ENCODE data around the gene BTBD9.

- TF ChIP-seq CTCF (IDR thresholded peaks at IDR 0.05) (no peak), EZH2 (IDR thresholded peaks at IDR 0.05; ENCODE audit: borderline replicate concordance, insufficient read depth, low read depth, low read length, poor library complexity, severe bottlenecking) (no peak)
Observed at GRCh38 chr6:38638941-38639497, 710 bp downstream of the BTBD9 start.

All from B cell (primary cell).